ENCODE data around the gene KMT2C.
A peak's percentile ranks its signal among the peaks of the same experiment; 100 is the strongest.
"Not testable (repeated sequence)": the region's sequence is repeated elsewhere in the genome, so short reads cannot be mapped to it uniquely, and the experiment has no call there.

KMT2C gene

DNA sequence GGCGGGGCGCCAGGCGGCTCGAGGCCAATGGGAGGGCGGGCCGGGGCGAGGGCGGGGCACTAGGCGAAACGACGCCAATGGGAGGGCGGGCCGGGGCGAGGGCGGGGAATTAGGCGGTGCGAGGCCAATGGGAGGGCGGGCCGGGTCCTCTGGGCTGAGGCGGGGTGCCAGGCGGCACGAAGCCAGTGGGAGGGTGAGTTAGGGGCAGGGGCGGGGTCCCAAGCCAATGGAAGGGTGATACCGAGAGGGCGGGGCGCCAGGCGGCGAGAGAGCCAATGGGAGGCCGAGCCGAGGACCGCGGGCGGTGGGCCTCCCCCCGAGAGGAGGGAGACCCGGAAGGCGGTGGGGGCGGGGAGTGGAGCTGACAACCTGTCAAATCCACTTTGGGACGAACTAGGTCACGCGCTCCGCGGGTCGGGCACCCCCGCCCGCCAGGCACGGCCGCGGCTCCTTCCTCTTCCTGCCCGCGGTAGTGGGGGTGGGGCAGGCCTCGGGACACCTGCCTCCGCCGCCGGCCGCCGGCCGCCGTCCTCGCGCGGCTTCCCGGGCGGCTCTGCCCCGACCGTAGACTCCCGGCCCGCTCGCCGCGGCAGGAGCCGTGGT lies 28.0 kb upstream of the KMT2C start:
- peak; percentile 89 for ATAC-seq
- TF ChIP-seq SNAI2 (CRISPR knock-in tag; IDR thresholded peaks at IDR 0.05) (peak; percentile 77; the same call in 1 of the 2 replicates), ZC3H10 (CRISPR knock-in tag; IDR thresholded peaks at IDR 0.05) (no peak), ZFP30 (CRISPR knock-in tag; IDR thresholded peaks at IDR 0.05) (no peak)

DNA sequence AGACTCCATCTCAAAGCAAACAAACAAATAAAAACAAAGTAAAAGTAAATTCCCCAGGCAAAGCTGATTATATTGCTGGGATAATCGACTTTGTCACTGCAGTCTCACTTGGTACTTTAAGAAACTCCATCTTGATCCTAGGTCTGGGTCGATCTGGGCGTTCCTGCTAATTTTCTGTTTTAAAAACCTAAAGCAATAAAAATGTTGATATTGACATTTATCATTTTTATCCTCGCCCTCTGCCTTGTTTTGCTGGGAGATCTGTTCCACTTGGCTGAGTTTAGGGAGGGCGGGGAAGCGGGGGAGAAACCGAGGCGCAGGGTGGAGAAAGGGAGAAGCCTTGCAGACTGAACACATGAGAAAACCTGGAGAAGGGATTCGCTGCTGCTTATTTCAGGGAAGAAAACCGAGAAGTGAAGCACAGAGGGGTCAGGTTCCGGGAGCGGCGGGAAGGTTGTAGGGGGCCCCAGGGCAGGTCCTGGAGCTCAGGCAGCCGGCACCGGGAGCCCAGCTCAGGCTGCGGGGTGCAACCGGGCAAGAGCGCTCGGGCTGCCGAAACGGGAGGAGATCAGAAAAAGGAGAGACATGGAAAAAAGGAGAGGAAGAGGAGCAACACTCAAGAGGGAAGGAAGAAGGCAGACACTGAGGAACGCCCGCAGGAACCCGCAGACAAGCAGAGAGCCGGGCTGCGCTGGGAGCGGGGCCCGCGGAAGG lies 27.3 kb upstream of the KMT2C start:
- peak; percentile 81 for ATAC-seq
- TF ChIP-seq SNAI2 (CRISPR knock-in tag; IDR thresholded peaks at IDR 0.05) (no peak), ZNF8 (CRISPR knock-in tag; IDR thresholded peaks at IDR 0.05) (no peak), GLIS3 (CRISPR knock-in tag; IDR thresholded peaks at IDR 0.05) (no peak), RARB (CRISPR knock-in tag; IDR thresholded peaks at IDR 0.05) (no peak), ZC3H10 (CRISPR knock-in tag; IDR thresholded peaks at IDR 0.05) (no peak), ESRRG (CRISPR knock-in tag; IDR thresholded peaks at IDR 0.05) (no peak), ZFP30 (CRISPR knock-in tag; IDR thresholded peaks at IDR 0.05) (no peak), CSDC2 (CRISPR knock-in tag; IDR thresholded peaks at IDR 0.05) (no peak), ZFP3 (CRISPR knock-in tag; IDR thresholded peaks at IDR 0.05) (no peak), TOX (CRISPR knock-in tag; IDR thresholded peaks at IDR 0.05; ENCODE audit: borderline replicate concordance) (no peak), BACH2 (CRISPR knock-in tag; IDR thresholded peaks at IDR 0.05; ENCODE audit: borderline replicate concordance) (no peak), TCF4 (CRISPR knock-in tag; IDR thresholded peaks at IDR 0.05; ENCODE audit: borderline replicate concordance) (no peak), ZNF70 (CRISPR knock-in tag; IDR thresholded peaks at IDR 0.05) (no peak), ARNTL (CRISPR knock-in tag; IDR thresholded peaks at IDR 0.05; ENCODE audit: borderline replicate concordance, low read depth) (no peak), ZNF565 (CRISPR knock-in tag; conservative IDR thresholded peaks at IDR 0.05; ENCODE audit: low read depth) (no peak), ISL1 (CRISPR knock-in tag; IDR thresholded peaks at IDR 0.05) (no peak)
- TF ChIP-seq, protein P1, sequence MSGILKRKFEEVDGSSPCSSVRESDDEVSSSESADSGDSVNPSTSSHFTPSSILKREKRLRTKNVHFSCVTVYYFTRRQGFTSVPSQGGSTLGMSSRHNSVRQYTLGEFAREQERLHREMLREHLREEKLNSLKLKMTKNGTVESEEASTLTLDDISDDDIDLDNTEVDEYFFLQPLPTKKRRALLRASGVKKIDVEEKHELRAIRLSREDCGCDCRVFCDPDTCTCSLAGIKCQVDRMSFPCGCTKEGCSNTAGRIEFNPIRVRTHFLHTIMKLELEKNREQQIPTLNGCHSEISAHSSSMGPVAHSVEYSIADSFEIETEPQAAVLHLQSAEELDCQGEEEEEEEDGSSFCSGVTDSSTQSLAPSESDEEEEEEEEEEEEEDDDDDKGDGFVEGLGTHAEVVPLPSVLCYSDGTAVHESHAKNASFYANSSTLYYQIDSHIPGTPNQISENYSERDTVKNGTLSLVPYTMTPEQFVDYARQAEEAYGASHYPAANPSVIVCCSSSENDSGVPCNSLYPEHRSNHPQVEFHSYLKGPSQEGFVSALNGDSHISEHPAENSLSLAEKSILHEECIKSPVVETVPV (CRISPR knock-in tag; IDR thresholded peaks at IDR 0.05), result no peak
- TF ChIP-seq, protein P2, sequence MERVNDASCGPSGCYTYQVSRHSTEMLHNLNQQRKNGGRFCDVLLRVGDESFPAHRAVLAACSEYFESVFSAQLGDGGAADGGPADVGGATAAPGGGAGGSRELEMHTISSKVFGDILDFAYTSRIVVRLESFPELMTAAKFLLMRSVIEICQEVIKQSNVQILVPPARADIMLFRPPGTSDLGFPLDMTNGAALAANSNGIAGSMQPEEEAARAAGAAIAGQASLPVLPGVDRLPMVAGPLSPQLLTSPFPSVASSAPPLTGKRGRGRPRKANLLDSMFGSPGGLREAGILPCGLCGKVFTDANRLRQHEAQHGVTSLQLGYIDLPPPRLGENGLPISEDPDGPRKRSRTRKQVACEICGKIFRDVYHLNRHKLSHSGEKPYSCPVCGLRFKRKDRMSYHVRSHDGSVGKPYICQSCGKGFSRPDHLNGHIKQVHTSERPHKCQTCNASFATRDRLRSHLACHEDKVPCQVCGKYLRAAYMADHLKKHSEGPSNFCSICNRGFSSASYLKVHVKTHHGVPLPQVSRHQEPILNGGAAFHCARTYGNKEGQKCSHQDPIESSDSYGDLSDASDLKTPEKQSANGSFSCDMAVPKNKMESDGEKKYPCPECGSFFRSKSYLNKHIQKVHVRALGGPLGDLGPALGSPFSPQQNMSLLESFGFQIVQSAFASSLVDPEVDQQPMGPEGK (CRISPR knock-in tag; IDR thresholded peaks at IDR 0.05; ENCODE audit: borderline replicate concordance), result no peak
- TF ChIP-seq, protein P3, sequence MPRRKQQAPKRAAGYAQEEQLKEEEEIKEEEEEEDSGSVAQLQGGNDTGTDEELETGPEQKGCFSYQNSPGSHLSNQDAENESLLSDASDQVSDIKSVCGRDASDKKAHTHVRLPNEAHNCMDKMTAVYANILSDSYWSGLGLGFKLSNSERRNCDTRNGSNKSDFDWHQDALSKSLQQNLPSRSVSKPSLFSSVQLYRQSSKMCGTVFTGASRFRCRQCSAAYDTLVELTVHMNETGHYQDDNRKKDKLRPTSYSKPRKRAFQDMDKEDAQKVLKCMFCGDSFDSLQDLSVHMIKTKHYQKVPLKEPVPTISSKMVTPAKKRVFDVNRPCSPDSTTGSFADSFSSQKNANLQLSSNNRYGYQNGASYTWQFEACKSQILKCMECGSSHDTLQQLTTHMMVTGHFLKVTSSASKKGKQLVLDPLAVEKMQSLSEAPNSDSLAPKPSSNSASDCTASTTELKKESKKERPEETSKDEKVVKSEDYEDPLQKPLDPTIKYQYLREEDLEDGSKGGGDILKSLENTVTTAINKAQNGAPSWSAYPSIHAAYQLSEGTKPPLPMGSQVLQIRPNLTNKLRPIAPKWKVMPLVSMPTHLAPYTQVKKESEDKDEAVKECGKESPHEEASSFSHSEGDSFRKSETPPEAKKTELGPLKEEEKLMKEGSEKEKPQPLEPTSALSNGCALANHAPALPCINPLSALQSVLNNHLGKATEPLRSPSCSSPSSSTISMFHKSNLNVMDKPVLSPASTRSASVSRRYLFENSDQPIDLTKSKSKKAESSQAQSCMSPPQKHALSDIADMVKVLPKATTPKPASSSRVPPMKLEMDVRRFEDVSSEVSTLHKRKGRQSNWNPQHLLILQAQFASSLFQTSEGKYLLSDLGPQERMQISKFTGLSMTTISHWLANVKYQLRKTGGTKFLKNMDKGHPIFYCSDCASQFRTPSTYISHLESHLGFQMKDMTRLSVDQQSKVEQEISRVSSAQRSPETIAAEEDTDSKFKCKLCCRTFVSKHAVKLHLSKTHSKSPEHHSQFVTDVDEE (CRISPR knock-in tag; IDR thresholded peaks at IDR 0.05), result no peak

DNA sequence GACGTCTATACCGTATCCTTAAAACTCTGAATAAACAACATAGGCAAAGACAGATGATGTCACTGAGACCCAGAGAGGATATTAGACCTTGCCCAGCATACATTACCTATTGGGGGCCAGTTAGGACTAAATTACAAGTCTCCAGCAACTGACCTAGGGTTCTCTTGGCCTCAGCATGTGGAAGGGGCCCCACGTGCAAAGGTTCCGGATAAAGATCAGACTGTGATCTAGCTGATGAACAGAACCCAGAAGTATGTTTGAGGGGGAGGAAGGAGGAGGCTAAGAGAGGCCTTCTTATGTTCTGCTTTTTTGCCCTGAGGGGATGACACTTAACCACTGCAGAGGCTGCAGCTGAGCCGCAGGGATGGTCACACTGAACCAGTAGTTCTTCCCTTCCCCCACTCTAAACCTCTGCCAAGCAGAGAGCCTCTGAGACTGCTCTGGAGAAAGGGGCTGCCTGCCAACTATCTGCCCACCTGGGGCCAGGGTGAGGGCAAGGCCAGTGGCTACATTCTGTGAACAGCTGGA lies 24.0 kb upstream of the KMT2C start:
- no peak for ATAC-seq
- TF ChIP-seq OSR1 (CRISPR knock-in tag; IDR thresholded peaks at IDR 0.05) (no peak), BACH2 (CRISPR knock-in tag; IDR thresholded peaks at IDR 0.05; ENCODE audit: borderline replicate concordance) (no peak), ESRRG (CRISPR knock-in tag; IDR thresholded peaks at IDR 0.05) (no peak)

DNA sequence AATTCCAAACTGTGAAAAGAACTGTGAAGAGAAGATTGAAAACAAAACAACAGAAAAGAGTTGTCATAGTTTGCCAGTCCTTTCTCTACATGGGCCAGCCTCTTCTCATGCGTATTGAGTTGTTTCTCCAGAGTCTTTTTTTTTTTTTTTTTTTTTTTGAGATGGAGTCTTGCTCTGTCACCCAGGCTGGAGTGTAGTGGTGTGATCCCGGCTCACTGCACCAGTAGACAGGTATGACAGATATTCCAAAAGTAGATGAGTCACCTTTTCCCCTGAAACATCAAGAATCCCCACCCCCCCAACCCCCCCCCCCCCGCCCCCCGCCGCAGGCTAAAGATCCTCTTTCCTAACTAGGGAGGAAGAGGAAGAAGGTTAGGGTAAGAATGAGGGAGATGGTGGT lies 15.6 kb upstream of the KMT2C start:
- ATAC-seq, result no peak
- TF ChIP-seq, protein P4, sequence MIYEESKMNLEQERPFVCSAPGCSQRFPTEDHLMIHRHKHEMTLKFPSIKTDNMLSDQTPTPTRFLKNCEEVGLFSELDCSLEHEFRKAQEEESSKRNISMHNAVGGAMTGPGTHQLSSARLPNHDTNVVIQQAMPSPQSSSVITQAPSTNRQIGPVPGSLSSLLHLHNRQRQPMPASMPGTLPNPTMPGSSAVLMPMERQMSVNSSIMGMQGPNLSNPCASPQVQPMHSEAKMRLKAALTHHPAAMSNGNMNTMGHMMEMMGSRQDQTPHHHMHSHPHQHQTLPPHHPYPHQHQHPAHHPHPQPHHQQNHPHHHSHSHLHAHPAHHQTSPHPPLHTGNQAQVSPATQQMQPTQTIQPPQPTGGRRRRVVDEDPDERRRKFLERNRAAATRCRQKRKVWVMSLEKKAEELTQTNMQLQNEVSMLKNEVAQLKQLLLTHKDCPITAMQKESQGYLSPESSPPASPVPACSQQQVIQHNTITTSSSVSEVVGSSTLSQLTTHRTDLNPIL (CRISPR knock-in tag; IDR thresholded peaks at IDR 0.05; ENCODE audit: low read depth), result no peak
- TF ChIP-seq GLIS3 (CRISPR knock-in tag; IDR thresholded peaks at IDR 0.05), result no peak

DNA sequence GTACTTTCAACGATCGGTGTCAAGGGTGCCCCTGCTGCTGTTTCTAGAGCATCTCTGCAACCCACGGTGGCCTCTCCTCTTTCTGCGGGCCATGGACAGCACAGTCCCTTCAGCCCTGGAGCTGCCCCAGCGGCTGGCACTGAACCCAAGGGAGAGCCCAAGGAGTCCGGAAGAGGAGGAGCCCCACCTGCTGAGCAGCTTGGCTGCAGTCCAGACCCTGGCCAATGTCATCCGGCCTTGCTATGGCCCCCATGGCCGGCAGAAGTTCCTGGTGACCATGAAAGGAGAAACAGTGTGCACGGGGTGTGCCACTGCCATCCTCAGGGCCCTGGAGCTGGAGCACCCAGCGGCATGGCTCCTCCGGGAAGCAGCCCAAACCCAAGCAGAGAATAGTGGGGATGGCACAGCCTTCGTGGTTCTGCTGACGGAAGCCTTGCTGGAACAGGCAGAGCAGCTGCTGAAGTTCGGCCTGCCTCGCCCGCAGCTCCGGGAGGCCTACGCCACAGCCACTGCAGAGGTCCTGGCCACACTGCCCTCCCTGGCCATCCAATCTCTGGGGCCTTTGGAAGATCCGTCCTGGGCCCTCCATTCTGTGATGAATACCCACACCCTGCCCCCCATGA lies 9.7 kb upstream of the KMT2C start:
- ATAC-seq, result not testable (repeated sequence)
